NT2/D1 (cell line): ENCODE data around the gene ADGRL3.

Source experiments
- SUZ12 ChIP-seq: IDR thresholded peaks from 2 replicates; pipeline ENCODE4 v1.6.1; 2011; ENCODE audit not compliant: insufficient read length, insufficient read depth; ENCODE audit errors: extremely low read depth
- YY1 ChIP-seq: IDR thresholded peaks from 2 replicates; pipeline ENCODE4 v1.6.1; 2011; ENCODE audit not compliant: insufficient read length, insufficient read depth
- ZNF274 ChIP-seq: IDR thresholded peaks from 2 replicates; pipeline ENCODE4 v1.6.1; 2011; ENCODE audit warnings: mild to moderate bottlenecking, low read depth, low read length

GRCh38 chr4:62037571-62037970, 837.4 kb downstream of the ADGRL3 start:
- TF ChIP-seq SUZ12 (no peak), ZNF274 (no peak), YY1 (no peak)
